Fibroblast of lung (primary cell): ENCODE data around the gene PTPN13.

Experiments used
- EZH2 ChIP-seq: IDR thresholded peaks from 2 replicates; pipeline ENCODE4 v1.5.1; 2012; ENCODE audit warnings: low read length, control low read depth, mild to moderate bottlenecking; ENCODE audit errors: missing control alignments
- TF ChIP-seq, protein P1 (sequence below), 2 donors: IDR thresholded peaks in 1 of 2; conservative IDR thresholded peaks in 1 of 2; 1 replicate in 1 of 2; 2 replicates in 1 of 2; pipeline ENCODE4 v1.5.1; 2011 to 2012; ENCODE audit warnings: low read length in 2 of 2, control low read depth in 1 of 2, inconsistent platforms in 1 of 2, low read depth in 1 of 2, mild to moderate bottlenecking in 1 of 2

DNA sequence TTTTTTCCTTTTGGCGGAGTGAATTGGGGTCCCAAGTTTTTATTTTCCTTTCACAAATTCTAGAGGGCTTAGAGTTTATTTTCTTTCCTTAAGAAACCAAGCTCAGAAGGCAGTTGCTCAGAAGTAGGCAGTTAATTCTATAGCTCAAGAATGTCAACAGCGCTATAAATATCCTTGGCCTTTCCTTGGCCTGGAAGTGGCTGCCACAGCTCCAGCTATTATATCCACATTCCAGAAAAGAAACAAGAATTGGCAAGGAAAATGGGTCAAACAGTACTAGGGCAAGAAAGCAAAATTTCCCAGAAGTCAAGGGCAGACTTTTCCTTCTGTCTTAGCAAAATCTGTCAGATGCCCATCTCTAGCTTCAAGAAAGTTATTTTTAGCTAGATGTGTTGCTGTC lies 224.1 kb downstream of the PTPN13 start:
- TF ChIP-seq, protein P1, sequence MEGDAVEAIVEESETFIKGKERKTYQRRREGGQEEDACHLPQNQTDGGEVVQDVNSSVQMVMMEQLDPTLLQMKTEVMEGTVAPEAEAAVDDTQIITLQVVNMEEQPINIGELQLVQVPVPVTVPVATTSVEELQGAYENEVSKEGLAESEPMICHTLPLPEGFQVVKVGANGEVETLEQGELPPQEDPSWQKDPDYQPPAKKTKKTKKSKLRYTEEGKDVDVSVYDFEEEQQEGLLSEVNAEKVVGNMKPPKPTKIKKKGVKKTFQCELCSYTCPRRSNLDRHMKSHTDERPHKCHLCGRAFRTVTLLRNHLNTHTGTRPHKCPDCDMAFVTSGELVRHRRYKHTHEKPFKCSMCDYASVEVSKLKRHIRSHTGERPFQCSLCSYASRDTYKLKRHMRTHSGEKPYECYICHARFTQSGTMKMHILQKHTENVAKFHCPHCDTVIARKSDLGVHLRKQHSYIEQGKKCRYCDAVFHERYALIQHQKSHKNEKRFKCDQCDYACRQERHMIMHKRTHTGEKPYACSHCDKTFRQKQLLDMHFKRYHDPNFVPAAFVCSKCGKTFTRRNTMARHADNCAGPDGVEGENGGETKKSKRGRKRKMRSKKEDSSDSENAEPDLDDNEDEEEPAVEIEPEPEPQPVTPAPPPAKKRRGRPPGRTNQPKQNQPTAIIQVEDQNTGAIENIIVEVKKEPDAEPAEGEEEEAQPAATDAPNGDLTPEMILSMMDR (conservative IDR thresholded peaks at IDR 0.05 in 1 of 2, IDR thresholded peaks at IDR 0.05 in 1 of 2; ENCODE audit: low read depth in 1 of 2, low read length in 2 of 2), result no peak
- no peak for TF ChIP-seq EZH2
